SK-N-SH (cell line): ENCODE data around the gene ATRAID. TPM values are rescaled to one million over a fixed set of nuclear protein-coding genes. Genes with fewer than 3 reads are reported as not detected.

ENCODE experiments used
- CTCF ChIA-PET: fragments of 300-600, 350-600 bp; formaldehyde crosslinking; extraction: SDS; loops from one replicate; lab custom pipeline; 2021; lab: Yijun Ruan, JAX
- POLR2A ChIA-PET: fragments of 350-600 bp; sonication (Branson Sonifier 250); formaldehyde crosslinking; extraction: SDS; loops from one replicate; lab custom pipeline; 2020; ENCODE audit warnings: antibody characterized with exemption, inconsistent platforms; lab: Yijun Ruan, JAX
- DNase-seq: peaks from one replicate; pipeline ENCODE4 v3.0.0; 2012
- H2AFZ ChIP-seq: fragments of 200-600 bp; sonication (generic); 2 replicates; pipeline ENCODE4 v1.8.1; 2016; ENCODE audit warnings: antibody characterized with exemption, mild to moderate bottlenecking, low read depth
- H3F3A ChIP-seq: fragments of 200-600 bp; sonication (generic); replicated peaks from 2 replicates; pipeline ENCODE3; 2016; ENCODE audit warnings: antibody characterized with exemption, mild to moderate bottlenecking; ENCODE audit not compliant: insufficient read depth
- H3K27ac ChIP-seq, 2 experiments: fragments of 200-500 bp in 1 of 2; fragments of 200-600 bp in 1 of 2; sonication (Bioruptor generic) in 1 of 2; sonication (generic), shearing (Covaris generic) in 1 of 2; 2 replicates each; pipeline versions ENCODE4 v1.5.1 to v1.6.1; 2014 to 2016; ENCODE audit warnings: low read depth in 2 of 2, inconsistent platforms in 1 of 2, low read length in 1 of 2, mild to moderate bottlenecking in 1 of 2, mixed read lengths in 1 of 2
- H3K27me3 ChIP-seq: fragments of 200-600 bp; sonication (generic), shearing (Covaris generic); 2 replicates; pipeline ENCODE4 v1.6.1; 2016; ENCODE audit warnings: mixed run types; ENCODE audit not compliant: insufficient read depth
- H3K36me3 ChIP-seq, 2 experiments: fragments of 200-500 bp in 1 of 2; fragments of 200-600 bp in 1 of 2; sonication (Bioruptor generic) in 1 of 2; sonication (generic) in 1 of 2; replicated peaks in 1 of 2; 2 replicates each; pipeline versions ENCODE3 to v1.5.1; 2014 to 2016; ENCODE audit warnings: low read length in 1 of 2, mild to moderate bottlenecking in 1 of 2; ENCODE audit not compliant: insufficient read depth in 2 of 2, control insufficient read depth in 1 of 2
- H3K4me1 ChIP-seq, 2 experiments: fragments of 200-500 bp in 1 of 2; fragments of 200-600 bp in 1 of 2; sonication (Bioruptor generic) in 1 of 2; sonication (generic), shearing (Covaris generic) in 1 of 2; 2 replicates each; pipeline versions ENCODE4 v1.5.1 to v1.6.1; 2014 to 2016; ENCODE audit warnings: low read depth in 1 of 2, low read length in 1 of 2, mixed run types in 1 of 2; ENCODE audit not compliant: insufficient read depth in 2 of 2, control insufficient read depth in 1 of 2
- H3K4me2 ChIP-seq: fragments of 200-600 bp; sonication (generic), shearing (Covaris generic); 2 replicates; pipeline ENCODE4 v1.6.1; 2017; ENCODE audit warnings: mixed run types
- H3K4me3 ChIP-seq, 2 experiments: fragments of 200-500 bp in 1 of 2; fragments of 200-600 bp in 1 of 2; sonication (Bioruptor generic) in 1 of 2; sonication (generic), shearing (Covaris generic) in 1 of 2; 2 replicates each; pipeline versions ENCODE4 v1.5.1 to v1.8.1; 2014 to 2016; ENCODE audit warnings: low read depth in 2 of 2, inconsistent platforms in 1 of 2, low read length in 1 of 2, mild to moderate bottlenecking in 1 of 2, mixed read lengths in 1 of 2, moderate library complexity in 1 of 2
- H3K79me2 ChIP-seq: fragments of 200-600 bp; sonication (generic); 2 replicates; pipeline ENCODE4 v1.8.1; 2017; ENCODE audit warnings: mild to moderate bottlenecking; ENCODE audit not compliant: insufficient read depth
- H3K9ac ChIP-seq: fragments of 200-600 bp; sonication (generic); 2 replicates; pipeline ENCODE4 v1.6.1; 2017; ENCODE audit warnings: mixed run types
- H3K9me2 ChIP-seq: fragments of 200-600 bp; sonication (generic); 2 replicates; pipeline ENCODE4 v1.6.1; 2017; ENCODE audit warnings: mixed run types
- H3K9me3 ChIP-seq: fragments of 200-600 bp; sonication (generic); 2 replicates; pipeline ENCODE4 v1.6.1; 2017; ENCODE audit warnings: mixed run types, mild to moderate bottlenecking, moderate library complexity
- H4K20me1 ChIP-seq: fragments of 200-600 bp; sonication (generic); 2 replicates; pipeline ENCODE4 v1.6.1; 2017; ENCODE audit warnings: mild to moderate bottlenecking, mixed run types; ENCODE audit not compliant: insufficient read depth
- ELF1 ChIP-seq: IDR thresholded peaks from 2 replicates; pipeline ENCODE4 v1.4.0; 2012
- EZH2phosphoT487 ChIP-seq: fragments of 200-600 bp; sonication (generic); IDR thresholded peaks from 2 replicates; pipeline ENCODE4 v1.6.1; 2017; ENCODE audit warnings: low read depth, mixed run types, mild to moderate bottlenecking, antibody characterized with exemption, moderate library complexity, borderline replicate concordance
- FOXM1 ChIP-seq: IDR thresholded peaks from 2 replicates; pipeline ENCODE4 v1.4.0; 2012; ENCODE audit warnings: low read depth, mild to moderate bottlenecking
- MAX ChIP-seq: IDR thresholded peaks from 2 replicates; pipeline ENCODE4 v1.4.0; 2012; ENCODE audit warnings: low read depth
- MEF2A ChIP-seq: IDR thresholded peaks from 2 replicates; pipeline ENCODE4 v1.4.0; 2012; ENCODE audit warnings: low read depth, borderline replicate concordance
- MXI1 ChIP-seq: IDR thresholded peaks from 2 replicates; pipeline ENCODE4 v1.6.1; 2012; ENCODE audit warnings: mild to moderate bottlenecking, low read depth, low read length, improper control_type of control experiment
- NFIC ChIP-seq: IDR thresholded peaks from 2 replicates; pipeline ENCODE4 v1.4.0; 2012; ENCODE audit warnings: borderline replicate concordance
- NRF1 ChIP-seq: IDR thresholded peaks from 2 replicates; pipeline ENCODE4 v1.6.1; 2012; ENCODE audit warnings: low read depth, mild to moderate bottlenecking, low read length
- RAD21 ChIP-seq: IDR thresholded peaks from 2 replicates; pipeline ENCODE4 v1.6.1; 2012; ENCODE audit warnings: mild to moderate bottlenecking, low read length
- REST ChIP-seq: IDR thresholded peaks from 2 replicates; pipeline ENCODE4 v1.6.1; 2012; ENCODE audit warnings: mild to moderate bottlenecking, low read depth, low read length, moderate library complexity
- RXRA ChIP-seq: IDR thresholded peaks from 2 replicates; pipeline ENCODE4 v1.4.0; 2012; ENCODE audit warnings: low read depth, mild to moderate bottlenecking, borderline replicate concordance
- SIN3A ChIP-seq: IDR thresholded peaks from 2 replicates; pipeline ENCODE4 v1.6.1; 2012; ENCODE audit warnings: low read depth, mild to moderate bottlenecking, low read length, moderate library complexity, borderline replicate concordance
- TEAD4 ChIP-seq: IDR thresholded peaks from 2 replicates; pipeline ENCODE4 v1.4.0; 2012; ENCODE audit warnings: mild to moderate bottlenecking, borderline replicate concordance; ENCODE audit not compliant: insufficient read depth
- USF2 ChIP-seq: fragments of 150-350 bp; IDR thresholded peaks from 2 replicates; pipeline ENCODE4 v1.6.1; 2017; ENCODE audit warnings: antibody characterized with exemption, low read length, low read depth, borderline replicate concordance
- WGBS: methylation state at CpG from one replicate; pipeline ENCODE4 v1.1.6; 2017; ENCODE audit warnings: low lambda C conversion rate; 5-methylcytosine and 5-hydroxymethylcytosine counted together
- polyA plus RNA-seq, 3 experiments: library from polyadenylated mRNA; depleted of rRNA; stranded (reverse); fragments of >200 nt; gene quantifications; 2 replicates each; pipeline ENCODE4 v1.2.3, GENCODE V29; 2012

ATRAID gene
- polyA plus RNA-seq, 1 of the 3 experiments (the other 2 are of a cell fraction), result 289 TPM

- peak overlapping the region; percentile 80 to 89 for H3K27ac ChIP-seq
- H3K4me3 ChIP-seq, result peak overlapping the region; percentile 84 to 86
- H3K4me2 ChIP-seq, result peak overlapping the region; percentile 85
- peaks cover 5 to 22% of the 10 kb centered on the region in 2 experiments; a peak in 3 of 4 replicates for H3K4me1 ChIP-seq
- peaks cover 21 to 49% of the 10 kb centered on the region in 2 experiments for H3K36me3 ChIP-seq
- H4K20me1 ChIP-seq, result no peaks in the 10 kb centered on the region
- peak; percentile 74 for DNase-seq
- WGBS, result under 1% methylated on average over 36 of the region's 48 CpGs
- CTCF ChIA-PET, result interaction anchor here (0.8 to 2.3 kb wide), 10 partner anchors 20 to 249 kb away, joined by 3 to 12 read pairs (median 4); no protein-coding TSS in a partner anchor
- H3K9me3 ChIP-seq, result no peaks in the 10 kb centered on the region
- H3K79me2 ChIP-seq, result peaks cover 28% of the 10 kb centered on the region; the same call in 1 of the 2 replicates
- TF ChIP-seq USF2, result 0 out of 2 replicates have a peak, but pooled peaks have one; percentile 7
- no peak for TF ChIP-seq TEAD4
- no peak for TF ChIP-seq REST
- no peak for TF ChIP-seq MEF2A
- peak; percentile 69; the same call in 1 of the 2 replicates for TF ChIP-seq MAX
- TF ChIP-seq ELF1, result no peak
- no peak for TF ChIP-seq NFIC
- TF ChIP-seq FOXM1, result no peak
- TF ChIP-seq RAD21, result no peak
- TF ChIP-seq EZH2phosphoT487, result no peak
- TF ChIP-seq MXI1, result peak; percentile 99
- TF ChIP-seq NRF1, result no peak
- no peak for TF ChIP-seq RXRA
- TF ChIP-seq SIN3A, result 0 out of 2 replicates have a peak, but pooled peaks have one; percentile 34
- H3F3A ChIP-seq, result peaks cover 5% of the 10 kb centered on the region
- no peaks in the 10 kb centered on the region for H3K27me3 ChIP-seq
- POLR2A ChIA-PET, result interaction anchor here (0.9 to 2.0 kb wide), 4 partner anchors 12 to 162 kb away, joined by 3 to 7 read pairs (median 4); partner anchors contain the start of gene EMILIN1
- H3K9ac ChIP-seq, result peak overlapping the region; percentile 92
- peak overlapping the region; percentile 85 for H2AFZ ChIP-seq
- no peaks in the 10 kb centered on the region for H3K9me2 ChIP-seq
These were observed 449 bp upstream of the ATRAID start for GRCh38 chr2:27211241-27211942.
